Measurements from ENCODE around the gene C1orf167.
A peak's percentile ranks its signal among the peaks of the same experiment; 100 is the strongest.

C1orf167 gene

DNA sequence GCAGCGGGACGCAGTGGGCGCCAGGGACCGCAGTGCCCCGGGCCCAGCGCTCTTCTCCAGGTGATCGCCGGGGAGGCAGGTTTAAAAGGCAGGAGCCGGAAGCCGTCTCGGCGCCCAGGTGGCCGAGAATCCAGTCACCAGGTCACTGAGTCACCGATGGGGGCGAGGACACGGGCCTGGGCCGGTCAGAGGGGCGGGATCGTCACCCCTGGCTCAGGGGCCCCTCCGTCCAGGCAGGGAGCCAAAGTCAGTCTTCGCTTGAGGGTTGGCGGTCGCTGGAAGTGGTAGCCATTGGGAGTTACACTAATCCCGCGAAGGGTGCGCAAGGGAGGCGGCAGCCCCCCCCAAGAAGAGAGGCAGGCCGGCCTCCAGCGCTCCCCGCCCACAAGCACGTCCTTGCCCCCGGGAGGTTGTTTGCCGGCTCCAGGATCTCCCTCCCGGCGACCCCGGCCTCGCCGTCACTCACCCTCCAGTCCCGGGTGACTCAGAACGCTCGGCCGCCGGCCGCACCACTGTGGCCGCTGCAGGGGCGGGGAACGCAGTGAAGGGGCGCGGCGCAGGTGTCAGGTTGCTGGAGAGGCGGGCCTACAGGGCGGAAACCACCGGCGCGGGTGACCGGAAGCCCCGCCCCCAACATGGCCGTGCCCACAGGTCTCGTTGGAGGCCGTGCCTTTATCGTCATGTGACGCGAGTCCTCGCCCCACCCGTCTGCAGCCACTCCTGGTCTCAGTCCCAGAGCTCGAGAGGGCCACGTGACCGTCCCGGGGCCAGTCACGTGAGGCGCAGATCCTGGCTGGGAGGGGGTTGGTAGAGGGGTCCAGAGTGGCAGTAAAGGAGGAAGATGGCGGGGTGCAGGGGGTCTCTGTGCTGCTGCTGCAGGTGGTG lies 43.7 kb downstream of the C1orf167 start, which contains the start of the genes CLCN6 and MTHFR:
TSS of gene CLCN6 (plus strand) at position 770 of the 885 bp plus-strand sequence. CDS start at position 842, 72 bp downstream.
TSS of gene MTHFR (minus strand) at position 543 of the 885 bp plus-strand sequence. CDS start 2,848 bp downstream, outside the sequence.
- DNase-seq (ENCODE audit: low read depth), result peak; percentile 96
- H3K4me3 ChIP-seq (ENCODE audit: low read depth, low read length), result peak within 1 kb of the TSS; percentile 83
- TF ChIP-seq, protein P1, sequence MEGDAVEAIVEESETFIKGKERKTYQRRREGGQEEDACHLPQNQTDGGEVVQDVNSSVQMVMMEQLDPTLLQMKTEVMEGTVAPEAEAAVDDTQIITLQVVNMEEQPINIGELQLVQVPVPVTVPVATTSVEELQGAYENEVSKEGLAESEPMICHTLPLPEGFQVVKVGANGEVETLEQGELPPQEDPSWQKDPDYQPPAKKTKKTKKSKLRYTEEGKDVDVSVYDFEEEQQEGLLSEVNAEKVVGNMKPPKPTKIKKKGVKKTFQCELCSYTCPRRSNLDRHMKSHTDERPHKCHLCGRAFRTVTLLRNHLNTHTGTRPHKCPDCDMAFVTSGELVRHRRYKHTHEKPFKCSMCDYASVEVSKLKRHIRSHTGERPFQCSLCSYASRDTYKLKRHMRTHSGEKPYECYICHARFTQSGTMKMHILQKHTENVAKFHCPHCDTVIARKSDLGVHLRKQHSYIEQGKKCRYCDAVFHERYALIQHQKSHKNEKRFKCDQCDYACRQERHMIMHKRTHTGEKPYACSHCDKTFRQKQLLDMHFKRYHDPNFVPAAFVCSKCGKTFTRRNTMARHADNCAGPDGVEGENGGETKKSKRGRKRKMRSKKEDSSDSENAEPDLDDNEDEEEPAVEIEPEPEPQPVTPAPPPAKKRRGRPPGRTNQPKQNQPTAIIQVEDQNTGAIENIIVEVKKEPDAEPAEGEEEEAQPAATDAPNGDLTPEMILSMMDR (IDR thresholded peaks at IDR 0.05; ENCODE audit: control insufficient read depth, extremely low read depth, insufficient read depth), result no peak

DNA sequence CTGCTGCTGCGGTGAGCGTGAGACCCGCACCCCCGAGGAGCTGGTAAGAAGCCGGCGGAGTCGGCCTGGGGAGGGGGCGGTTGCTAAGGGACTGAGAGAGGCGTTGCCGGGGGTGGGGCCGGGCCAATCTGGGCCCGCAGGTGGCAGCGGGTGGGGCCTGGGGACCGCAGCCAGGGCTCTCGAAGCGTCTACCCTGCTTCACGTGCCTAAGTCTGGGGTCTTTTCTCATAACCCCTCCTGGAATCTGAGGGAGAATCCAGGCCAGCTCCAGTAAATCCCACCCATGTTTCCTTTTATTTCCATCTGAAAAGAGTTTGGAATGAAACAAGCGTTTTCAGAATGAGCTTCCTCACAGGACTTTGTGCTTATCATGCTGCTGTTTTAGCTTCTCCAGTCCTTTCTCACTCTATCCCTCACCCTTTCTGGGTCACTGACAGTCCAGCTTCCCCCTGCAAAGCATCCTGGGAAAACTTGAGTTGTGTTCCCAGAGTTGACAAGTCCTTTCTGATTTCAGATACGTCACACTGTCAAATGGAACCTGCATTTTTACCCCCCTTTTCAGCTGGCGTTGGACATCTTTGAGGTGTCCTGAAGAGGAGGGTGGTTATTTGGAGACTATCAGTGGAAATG lies 44.4 kb downstream of the C1orf167 start:
- H3K4me3 ChIP-seq (ENCODE audit: low read depth, low read length), result peak overlapping the region; percentile 83
- DNase-seq (ENCODE audit: low read depth), result no peak
- TF ChIP-seq, protein P1 (IDR thresholded peaks at IDR 0.05; ENCODE audit: control insufficient read depth, extremely low read depth, insufficient read depth), result no peak

DNA sequence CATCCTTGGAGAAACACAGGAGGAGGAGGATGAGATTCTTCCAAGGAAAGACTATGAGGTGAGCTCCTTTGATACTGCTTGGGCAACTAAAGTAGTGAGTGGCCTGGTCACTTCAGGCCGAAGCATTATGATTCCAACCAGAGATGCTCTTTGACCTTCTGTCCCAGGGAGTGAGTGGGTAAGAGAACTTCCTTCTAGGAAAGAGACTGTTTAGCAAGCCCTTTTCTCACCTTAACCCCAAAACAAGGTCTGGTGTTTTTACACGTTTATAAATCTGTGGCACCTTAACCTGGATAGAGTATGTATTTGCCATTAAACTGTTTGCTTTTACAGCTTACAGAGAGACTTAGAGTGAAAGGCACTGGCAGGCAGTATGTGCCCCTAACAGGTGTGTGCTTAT lies 45.1 kb downstream of the C1orf167 start:
- TF ChIP-seq, protein P1 (IDR thresholded peaks at IDR 0.05; ENCODE audit: control insufficient read depth, extremely low read depth, insufficient read depth), result no peak
- DNase-seq (ENCODE audit: low read depth), result no peak
- H3K4me3 ChIP-seq (ENCODE audit: low read depth, low read length), result peak overlapping the region; percentile 83

DNA sequence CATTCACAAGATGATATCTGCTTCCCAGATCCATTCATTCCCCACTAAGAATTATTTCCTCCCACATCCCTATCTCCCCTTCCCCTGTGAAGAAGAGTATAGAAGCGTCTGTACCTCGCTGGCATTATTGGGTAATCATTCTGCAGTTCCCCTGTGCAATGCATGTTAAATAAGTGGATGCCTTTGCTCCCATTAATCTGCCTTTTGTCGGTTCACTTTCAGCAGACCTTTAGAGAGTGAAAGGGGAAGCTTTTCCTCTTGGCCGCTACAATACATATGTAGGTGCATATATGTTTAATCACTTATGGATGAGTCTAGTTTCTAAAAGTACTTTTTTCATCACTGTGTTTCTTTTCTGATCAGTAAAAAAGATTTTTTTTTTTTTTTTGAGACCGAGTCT lies 51.0 kb downstream of the C1orf167 start:
- no peak overlapping the region for H3K4me3 ChIP-seq (ENCODE audit: low read depth, low read length)
- DNase-seq (ENCODE audit: low read depth), result no peak
- TF ChIP-seq, protein P1 (IDR thresholded peaks at IDR 0.05; ENCODE audit: control insufficient read depth, extremely low read depth, insufficient read depth), result no peak

DNA sequence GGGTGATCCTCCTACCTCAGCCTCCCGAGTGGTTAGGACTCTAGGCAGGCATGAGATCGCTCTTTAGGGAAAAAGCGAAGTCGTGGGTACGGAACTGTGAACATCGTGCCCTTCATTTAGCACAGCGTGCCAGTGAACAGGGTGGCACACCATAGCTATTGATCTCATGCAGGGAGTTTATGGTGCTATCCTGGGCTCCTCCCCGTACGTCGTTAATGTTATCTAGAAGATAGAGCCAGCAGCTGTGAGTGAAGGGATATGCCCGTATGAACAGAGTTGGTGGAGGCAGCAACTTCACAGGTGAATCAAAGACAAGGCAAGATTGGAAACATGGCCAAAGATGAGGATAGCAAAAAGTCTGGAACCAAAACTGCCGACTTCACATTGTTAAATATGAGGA lies 55.2 kb downstream of the C1orf167 start:
- TF ChIP-seq, protein P1 (IDR thresholded peaks at IDR 0.05; ENCODE audit: control insufficient read depth, extremely low read depth, insufficient read depth), result no peak
- DNase-seq (ENCODE audit: low read depth), result no peak
- H3K4me3 ChIP-seq (ENCODE audit: low read depth, low read length), result no peak overlapping the region

DNA sequence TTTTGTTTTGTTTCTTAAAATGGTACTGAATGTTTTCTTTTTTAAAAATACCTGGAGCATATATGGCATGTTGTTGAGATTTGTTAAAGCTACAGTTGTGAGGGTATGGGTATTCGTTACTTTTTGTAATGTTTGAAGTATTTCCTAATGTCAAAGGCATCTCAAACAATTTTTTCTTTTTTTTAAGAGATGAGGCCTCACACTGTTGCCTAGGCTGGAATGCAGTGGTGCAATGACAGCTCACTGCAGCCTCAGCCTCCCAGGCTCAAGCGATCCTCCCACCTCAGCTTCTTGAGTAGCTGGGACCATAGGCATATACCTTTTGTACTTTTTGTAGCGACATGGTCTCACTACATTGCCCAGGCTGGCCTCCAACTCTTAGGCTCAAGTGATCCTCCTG lies 60.1 kb downstream of the C1orf167 start:
- DNase-seq (ENCODE audit: low read depth), result no peak
- TF ChIP-seq, protein P1 (IDR thresholded peaks at IDR 0.05; ENCODE audit: control insufficient read depth, extremely low read depth, insufficient read depth), result no peak
- no peak overlapping the region for H3K4me3 ChIP-seq (ENCODE audit: low read depth, low read length)
